ENCODE data around the gene HSD17B12. TPM values are rescaled to one million over a fixed set of nuclear protein-coding genes. Genes with fewer than 3 reads are reported as not detected.

Gene HSD17B12
- total and polyA plus RNA-seq, 2 donors (not counting 3 experiments of a cell fraction or from before 2014, with no cell fraction given): 41.5 to 96.5 TPM

DNA sequence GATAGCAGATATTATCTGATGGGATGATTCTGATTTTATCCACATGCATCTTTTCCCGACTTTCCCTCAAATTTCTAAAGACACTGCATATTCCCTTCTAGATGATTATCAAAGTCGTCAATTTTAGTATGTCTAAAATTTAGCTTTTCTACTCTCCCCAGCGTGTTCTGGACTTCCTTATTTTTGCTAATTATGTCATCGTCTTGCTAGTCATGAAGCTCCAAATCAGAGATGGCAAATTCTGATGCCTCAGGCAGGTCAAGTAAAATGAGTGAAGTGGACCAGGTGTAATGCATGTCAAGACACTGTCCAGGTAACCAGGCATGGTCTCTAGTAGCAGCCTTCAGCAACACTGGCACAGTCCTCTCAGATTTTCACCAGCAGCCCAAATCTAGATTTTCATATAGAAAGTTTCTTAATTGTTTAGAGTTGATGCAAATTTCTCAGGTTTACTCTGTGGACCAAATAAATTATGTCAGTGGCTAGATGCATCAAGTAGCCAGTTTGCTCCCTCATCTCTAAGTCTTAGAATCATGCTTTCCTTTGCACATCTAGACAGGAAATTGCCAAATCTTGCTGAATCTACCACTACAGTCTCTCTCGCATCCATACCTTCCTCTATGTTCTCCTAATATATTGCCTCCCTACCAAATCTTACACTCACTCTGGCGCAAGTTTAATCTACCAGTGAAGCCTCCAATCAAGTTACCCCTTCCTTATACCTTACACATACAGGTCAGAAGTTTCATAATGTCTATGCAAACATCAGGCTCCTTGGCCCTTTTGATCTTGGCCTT lies 10.6 kb downstream of the HSD17B12 start:
- FAIRE-seq: no peak

More for the DNA sequence above, 10.6 kb downstream of the HSD17B12 start:
- no peaks in the 10 kb centered on the region for H4K20me1 ChIP-seq (replicated peaks; ENCODE audit: control insufficient read depth, extremely low read depth, insufficient read depth, low read length)
- H3K9me3 ChIP-seq (replicated peaks; ENCODE audit: control insufficient read depth, insufficient read depth, low read length): no peaks in the 10 kb centered on the region
- DNase-seq (ENCODE audit: low read depth, low spot score): no peak
- H3K9ac ChIP-seq (replicated peaks; ENCODE audit: extremely low read depth, insufficient read depth, low read length): no peak overlapping the region
- intact Hi-C loops (cut with micrococcal nuclease): no loop called here
- no peak overlapping the region for H3K4me2 ChIP-seq (ENCODE audit: insufficient read depth, low read length)
- TF ChIP-seq MYC (IDR thresholded peaks at IDR 0.05; ENCODE audit: low read depth, low read length) (no peak), POLR2A (IDR thresholded peaks at IDR 0.05; ENCODE audit: low read depth, low read length) (no peak), EZH2 (IDR thresholded peaks at IDR 0.05; ENCODE audit: borderline replicate concordance, low read depth, low read length, severe bottlenecking) (no peak), JUN (IDR thresholded peaks at IDR 0.05; ENCODE audit: borderline replicate concordance, insufficient read depth, insufficient read length, low read depth) (no peak), GATA2 (IDR thresholded peaks at IDR 0.05; ENCODE audit: insufficient read depth, insufficient read length, low read depth, low read length) (no peak), POLR2AphosphoS5 (IDR thresholded peaks at IDR 0.05; ENCODE audit: insufficient read depth, low read depth, low read length) (no peak), FOS (IDR thresholded peaks at IDR 0.05; ENCODE audit: borderline replicate concordance, insufficient read depth, low read length) (no peak)
- TF ChIP-seq, protein P1, sequence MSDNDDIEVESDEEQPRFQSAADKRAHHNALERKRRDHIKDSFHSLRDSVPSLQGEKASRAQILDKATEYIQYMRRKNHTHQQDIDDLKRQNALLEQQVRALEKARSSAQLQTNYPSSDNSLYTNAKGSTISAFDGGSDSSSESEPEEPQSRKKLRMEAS (IDR thresholded peaks at IDR 0.05; ENCODE audit: insufficient read depth, insufficient read length): no peak
- TF ChIP-seq, protein P2, sequence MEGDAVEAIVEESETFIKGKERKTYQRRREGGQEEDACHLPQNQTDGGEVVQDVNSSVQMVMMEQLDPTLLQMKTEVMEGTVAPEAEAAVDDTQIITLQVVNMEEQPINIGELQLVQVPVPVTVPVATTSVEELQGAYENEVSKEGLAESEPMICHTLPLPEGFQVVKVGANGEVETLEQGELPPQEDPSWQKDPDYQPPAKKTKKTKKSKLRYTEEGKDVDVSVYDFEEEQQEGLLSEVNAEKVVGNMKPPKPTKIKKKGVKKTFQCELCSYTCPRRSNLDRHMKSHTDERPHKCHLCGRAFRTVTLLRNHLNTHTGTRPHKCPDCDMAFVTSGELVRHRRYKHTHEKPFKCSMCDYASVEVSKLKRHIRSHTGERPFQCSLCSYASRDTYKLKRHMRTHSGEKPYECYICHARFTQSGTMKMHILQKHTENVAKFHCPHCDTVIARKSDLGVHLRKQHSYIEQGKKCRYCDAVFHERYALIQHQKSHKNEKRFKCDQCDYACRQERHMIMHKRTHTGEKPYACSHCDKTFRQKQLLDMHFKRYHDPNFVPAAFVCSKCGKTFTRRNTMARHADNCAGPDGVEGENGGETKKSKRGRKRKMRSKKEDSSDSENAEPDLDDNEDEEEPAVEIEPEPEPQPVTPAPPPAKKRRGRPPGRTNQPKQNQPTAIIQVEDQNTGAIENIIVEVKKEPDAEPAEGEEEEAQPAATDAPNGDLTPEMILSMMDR (IDR thresholded peaks at IDR 0.05; ENCODE audit: extremely low read depth in 1 of 2, insufficient read depth in 1 of 2, low read depth in 1 of 2, low read length in 2 of 2): no peak
- H3K9me1 ChIP-seq (replicated peaks; ENCODE audit: control insufficient read depth, extremely low read depth, insufficient read depth, low read length): no peaks in the 10 kb centered on the region
- H3K27me3 ChIP-seq (ENCODE audit: control insufficient read depth in 2 of 2, insufficient read depth in 2 of 2, low read length in 2 of 2): no peaks in the 10 kb centered on the region
- no TSS peak for BruUV-seq (replicated peaks)
- no peak overlapping the region for H2AFZ ChIP-seq (ENCODE audit: low read depth, low read length)
- peaks cover 18% of the 10 kb centered on the region for H3K4me1 ChIP-seq (ENCODE audit: control insufficient read depth, extremely low read depth, insufficient read depth, low read length)
- ChIA-PET CTCF (interaction anchor here (1.1 kb wide), 1 partner anchor 8 kb away, joined by 3 read pairs; no protein-coding TSS in a partner anchor), POLR2A (no interaction called here)
- H3K4me3 ChIP-seq (replicated peaks in 1 of 3; ENCODE audit: insufficient read depth in 1 of 3, low read depth in 1 of 3, low read length in 3 of 3): no peak overlapping the region
- peaks cover 78% of the 10 kb centered on the region for H3K79me2 ChIP-seq (ENCODE audit: control insufficient read depth, insufficient read depth, low read length)
- H3K27ac ChIP-seq (ENCODE audit: insufficient read depth, low read depth, low read length): no peak overlapping the region
- dilution Hi-C loops (cut with MboI; ENCODE audit: extremely low pct_ligation_motif_present, low sequenced_read_pairs): no loop called here
- H3K36me3 ChIP-seq (ENCODE audit: control insufficient read depth in 2 of 2, extremely low read depth in 1 of 2, insufficient read depth in 2 of 2, low read length in 2 of 2): no peaks in the 10 kb centered on the region

All from endothelial cell of umbilical vein (primary cell).